D341Med (cell line): Measurements from ENCODE around the gene ASB3.
"Not testable (repeated sequence)": the region's sequence is repeated elsewhere in the genome, so short reads cannot be mapped to it uniquely, and the experiment has no call there.

ENCODE experiments used
- DNase-seq: peaks from one replicate; pipeline ENCODE4 v3.0.0; 2012; ENCODE audit warnings: low spot score

The ASB3 gene, protein sequence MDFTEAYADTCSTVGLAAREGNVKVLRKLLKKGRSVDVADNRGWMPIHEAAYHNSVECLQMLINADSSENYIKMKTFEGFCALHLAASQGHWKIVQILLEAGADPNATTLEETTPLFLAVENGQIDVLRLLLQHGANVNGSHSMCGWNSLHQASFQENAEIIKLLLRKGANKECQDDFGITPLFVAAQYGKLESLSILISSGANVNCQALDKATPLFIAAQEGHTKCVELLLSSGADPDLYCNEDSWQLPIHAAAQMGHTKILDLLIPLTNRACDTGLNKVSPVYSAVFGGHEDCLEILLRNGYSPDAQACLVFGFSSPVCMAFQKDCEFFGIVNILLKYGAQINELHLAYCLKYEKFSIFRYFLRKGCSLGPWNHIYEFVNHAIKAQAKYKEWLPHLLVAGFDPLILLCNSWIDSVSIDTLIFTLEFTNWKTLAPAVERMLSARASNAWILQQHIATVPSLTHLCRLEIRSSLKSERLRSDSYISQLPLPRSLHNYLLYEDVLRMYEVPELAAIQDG

DNA sequence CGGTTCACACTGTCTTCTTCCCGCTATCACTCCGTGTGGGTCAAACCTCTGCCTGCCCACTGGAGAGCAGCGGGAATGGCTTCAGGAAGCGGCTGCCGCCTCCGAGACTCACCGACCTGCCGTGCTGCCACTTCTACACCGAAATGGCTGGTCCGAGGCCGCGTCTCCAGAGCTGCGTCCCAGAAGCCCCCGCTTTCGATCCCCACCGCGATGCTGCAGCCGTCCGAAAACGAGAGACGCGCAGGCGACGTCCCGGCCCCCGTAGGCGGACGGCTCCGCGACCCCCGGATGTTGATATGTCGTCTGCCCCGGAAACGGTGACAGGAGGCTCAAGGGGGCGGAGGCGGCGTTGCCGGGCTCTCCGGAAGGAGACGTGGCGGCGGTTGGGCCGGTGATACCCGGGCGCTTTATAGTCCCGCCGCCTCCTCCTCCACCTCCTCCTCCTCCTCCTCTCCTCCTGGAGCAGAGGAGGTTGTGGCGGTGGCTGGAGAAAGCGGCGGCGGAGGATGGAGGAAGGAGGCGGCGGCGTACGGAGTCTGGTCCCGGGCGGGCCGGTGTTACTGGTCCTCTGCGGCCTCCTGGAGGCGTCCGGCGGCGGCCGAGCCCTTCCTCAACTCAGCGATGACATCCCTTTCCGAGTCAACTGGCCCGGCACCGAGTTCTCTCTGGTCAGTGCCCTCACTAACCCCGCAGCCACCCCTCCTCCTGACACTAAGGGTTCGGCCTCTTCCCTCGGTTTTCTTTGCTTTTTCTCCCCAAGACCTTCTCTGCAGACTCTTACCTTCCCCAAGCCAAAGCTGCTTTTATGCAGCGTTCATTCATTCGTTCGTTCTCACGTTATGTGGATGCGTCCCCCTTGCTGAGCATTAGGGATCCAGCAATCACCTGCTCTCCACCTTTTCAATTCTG is at the start of gene ASB3, which contains the start of gene ERLEC1:
TSS of gene ASB3 (minus strand) at position 249 of the 909 bp plus-strand sequence. CDS start 21,381 bp downstream, outside the sequence.
TSS of gene ERLEC1 (plus strand) at position 340 of the 909 bp plus-strand sequence. CDS start at position 507, 167 bp downstream.
- DNase-seq: peak; percentile 93

DNA sequence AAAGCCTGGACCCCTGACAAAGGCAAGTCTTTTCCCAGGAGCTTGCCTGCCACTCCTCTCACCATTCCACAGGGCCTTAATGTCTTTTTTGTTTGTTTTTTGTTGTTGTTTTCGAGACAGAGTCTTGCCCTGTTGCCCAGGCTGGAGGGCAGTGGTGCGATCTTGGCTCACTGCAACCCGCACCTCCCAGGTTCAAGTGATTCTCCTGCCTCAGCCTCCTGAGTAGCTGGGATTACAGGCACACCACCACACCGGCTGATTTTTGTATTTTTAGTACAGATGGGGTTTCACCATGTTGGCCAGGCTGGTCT is 43.2 kb upstream of the ASB3 start:
- DNase-seq: not testable (repeated sequence)

DNA sequence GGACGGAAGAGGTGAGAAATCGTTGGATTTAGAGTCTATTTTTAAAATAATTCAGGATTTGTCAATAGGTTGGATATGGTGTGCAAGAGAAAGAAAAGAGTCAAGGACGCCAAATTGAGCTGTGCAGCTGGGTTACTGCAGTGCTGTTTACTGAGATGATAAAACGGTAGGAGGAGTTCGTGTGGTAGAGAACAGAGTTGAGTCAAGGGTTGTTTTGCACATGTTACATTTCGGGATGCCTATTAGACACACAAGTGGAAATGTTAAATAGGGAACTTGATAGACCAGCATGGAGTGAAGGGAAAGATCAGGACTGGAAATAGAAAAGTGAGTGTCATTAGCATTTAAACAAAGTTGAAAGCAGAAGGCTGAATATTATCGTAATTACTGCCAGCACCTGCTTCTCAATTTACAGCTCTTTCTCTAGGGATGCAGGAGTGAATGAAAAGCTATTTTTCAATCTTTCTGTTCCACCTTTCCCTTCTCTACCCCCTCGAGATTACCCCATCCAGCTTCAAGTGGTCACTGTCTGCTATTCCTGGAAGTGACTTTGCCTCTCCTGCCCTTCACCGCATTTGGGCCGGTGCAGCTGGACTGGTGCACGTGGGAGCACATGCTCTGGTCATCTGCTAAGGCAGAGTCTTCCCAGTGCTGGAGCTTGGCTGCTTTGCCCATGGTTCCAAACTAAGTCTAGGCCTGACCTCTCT is 42.7 kb upstream of the ASB3 start:
- DNase-seq: no peak

GRCh38 chr2:53828331-53828730 is 41.6 kb upstream of the ASB3 start:
- no peak for DNase-seq

DNA sequence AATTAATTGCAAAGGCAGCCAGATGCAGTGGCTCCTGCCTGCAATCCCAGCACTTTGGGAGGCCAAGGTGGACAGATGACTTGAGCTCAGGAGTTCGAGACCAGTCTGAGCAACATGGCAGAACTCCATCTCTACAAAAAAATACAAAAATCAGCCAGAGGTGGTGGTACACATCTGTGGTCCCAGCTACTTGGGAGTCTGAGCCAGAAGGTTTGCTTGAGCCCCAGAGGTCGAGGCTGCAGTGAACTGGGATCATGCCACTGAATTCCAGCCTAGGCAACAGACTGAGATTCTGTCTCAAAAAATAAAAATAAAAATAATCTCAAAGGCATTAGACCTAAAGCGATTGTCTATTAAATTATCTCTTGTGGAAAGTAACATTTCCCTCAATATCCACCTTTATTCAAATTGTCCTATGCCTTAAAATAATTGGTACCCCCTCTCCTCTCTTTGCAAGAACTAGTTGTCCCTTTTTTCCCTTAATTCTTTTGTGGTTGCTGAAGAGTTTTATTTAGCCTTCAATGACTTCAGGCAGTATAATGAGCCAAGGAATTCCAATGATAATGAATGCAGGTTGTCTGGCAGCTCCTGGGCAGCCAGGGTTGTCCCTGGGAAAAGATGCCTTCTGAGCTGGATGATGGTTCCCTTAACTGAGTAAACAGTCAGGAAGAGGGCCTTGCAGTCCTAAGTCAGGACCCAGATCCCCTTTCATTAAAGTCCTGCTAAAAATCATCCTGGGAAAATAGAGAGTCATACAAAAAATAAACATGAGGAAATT is 40.8 kb upstream of the ASB3 start:
- no peak for DNase-seq

DNA sequence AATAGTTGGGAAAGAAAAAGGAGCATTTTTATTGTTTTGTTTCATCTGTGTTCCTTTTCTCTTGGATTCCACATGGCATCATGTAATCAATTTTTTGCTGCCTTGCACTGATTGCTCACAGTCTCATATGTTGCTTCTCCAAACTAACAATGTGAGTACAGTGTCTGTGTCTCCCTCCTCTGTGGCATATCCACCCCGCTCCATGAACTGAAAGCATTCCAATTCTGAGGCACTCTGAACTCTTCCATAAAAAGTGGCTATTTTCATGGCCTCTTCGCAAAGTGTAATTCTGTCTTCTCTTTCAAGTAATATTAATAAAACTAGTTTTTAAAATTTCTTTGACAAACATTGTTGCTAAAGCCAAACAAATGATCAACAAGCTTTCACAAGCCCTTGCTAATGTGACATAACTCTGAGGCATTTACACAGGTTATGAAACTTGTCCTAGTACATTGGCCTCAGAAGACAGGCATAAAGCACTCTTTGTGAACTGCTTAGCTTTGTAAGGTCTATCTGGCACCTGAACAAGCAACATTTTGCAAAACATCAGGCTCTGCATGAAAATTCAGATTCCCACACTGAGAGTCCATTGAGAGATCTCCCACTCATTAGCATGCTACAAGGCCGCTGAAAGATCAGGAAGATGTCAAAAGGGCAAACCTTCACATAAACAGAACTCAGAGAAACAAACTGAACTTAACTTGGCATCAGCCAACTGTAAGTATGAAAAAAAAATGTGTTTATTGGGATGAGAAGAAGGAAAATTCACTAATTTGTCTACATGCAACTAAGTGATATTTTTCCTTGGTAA is 40.0 kb upstream of the ASB3 start:
- no peak for DNase-seq

DNA sequence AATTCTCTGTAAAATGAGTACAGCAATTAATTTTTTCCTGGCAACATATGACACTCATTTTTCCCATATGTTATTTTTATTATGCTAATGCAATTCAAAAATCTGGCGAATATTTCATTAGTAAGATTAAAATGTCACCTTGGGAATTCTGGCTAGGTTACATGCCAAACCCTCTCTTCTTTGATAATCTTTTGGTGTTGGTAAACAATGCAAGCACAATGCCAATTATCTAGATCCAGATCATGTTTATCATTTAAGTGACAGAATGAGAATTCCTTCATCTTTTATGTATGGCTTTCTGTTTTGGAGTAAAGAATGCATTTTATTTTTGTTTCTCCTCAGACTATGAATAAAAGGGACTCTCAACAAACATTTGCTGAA is 39.3 kb upstream of the ASB3 start:
- DNase-seq: no peak

DNA sequence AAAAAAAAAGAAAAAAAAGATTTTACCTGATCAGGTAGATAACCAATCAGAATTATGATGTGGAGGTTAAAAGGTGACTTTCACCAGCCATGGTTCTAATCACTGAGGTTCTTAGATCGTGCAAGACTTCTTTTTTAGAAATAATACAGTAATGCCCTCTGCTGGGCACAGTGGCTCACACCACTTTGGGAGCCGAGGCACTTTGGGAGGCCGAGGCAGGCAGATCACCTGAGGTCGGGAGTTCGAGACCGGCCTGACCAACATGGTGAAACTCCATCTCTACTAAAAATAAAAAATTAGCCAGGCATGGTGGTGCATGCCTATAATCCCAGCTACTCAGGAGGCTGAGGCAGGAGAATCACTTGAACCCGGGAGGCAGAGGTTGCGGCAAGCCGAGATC is 36.9 kb upstream of the ASB3 start:
- DNase-seq: not testable (repeated sequence)

GRCh38 chr2:53821810-53822209 is 35.1 kb upstream of the ASB3 start:
- DNase-seq: no peak

GRCh38 chr2:53820711-53821110 is 34.0 kb upstream of the ASB3 start:
- no peak for DNase-seq

DNA sequence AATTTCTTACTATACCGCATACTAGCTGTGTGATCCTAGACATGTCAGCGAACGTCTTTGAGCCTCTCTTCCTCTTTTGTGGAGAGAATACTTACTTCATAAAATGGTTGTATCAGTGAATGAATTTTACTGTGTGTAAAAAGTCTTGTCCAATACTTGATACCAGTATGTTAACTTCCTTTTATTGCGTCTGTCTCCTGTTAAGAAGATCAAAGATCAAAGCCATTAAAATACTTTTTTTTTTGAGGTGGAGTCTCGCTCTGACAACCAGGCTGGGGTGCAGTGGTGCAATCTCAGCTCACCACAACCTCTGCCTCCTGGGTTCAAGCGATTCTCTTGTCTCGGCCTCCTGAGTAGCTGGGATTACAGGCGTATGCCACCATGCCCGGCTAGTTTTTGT is 33.3 kb upstream of the ASB3 start:
- no peak for DNase-seq

DNA sequence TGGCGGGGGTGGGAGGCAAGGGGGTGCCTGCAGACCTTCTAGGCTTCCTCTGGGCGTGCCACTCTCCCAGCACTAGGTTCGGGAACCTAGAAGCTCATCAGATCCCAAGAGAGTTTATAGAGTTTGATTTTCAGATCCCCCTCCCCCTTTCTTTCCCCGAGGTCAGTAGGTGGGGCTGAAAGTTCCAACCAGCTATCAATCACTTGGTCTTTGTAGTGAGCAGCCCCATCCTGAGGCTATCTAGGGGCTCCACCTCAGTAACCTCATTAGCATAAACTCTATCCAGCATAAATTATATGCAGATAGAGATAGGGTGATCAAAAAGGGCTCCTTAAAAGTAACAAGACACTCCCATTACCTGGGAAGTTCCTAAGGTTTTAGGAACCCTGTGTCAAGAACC is 32.9 kb upstream of the ASB3 start:
- no peak for DNase-seq

DNA sequence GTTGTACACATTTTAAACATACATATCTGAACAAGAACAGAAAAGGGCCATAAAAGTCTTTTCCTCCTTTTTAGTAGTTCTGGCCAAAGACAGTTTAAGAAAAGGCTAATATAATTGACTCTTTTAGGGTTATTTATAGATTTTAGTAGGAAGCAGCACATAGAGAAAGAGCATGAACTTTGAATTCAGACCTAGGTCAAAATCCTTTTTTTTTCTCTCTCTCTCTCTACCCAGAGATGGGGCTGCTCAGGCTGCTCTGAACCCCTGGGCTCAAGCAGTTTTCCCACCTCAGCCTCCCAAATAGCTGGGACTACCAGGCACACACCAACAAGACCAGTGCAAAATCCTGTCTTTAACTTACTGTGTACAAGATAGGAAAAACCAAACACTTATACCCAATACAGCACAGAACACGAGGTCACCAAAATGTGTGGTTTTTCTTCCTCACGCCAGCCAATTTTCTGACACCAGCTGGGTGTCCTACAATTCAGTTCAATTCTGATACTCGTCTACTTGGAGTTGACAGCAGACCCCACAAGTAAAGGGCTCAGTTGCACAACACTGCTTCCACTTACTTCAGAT is 32.2 kb upstream of the ASB3 start:
- DNase-seq: no peak

DNA sequence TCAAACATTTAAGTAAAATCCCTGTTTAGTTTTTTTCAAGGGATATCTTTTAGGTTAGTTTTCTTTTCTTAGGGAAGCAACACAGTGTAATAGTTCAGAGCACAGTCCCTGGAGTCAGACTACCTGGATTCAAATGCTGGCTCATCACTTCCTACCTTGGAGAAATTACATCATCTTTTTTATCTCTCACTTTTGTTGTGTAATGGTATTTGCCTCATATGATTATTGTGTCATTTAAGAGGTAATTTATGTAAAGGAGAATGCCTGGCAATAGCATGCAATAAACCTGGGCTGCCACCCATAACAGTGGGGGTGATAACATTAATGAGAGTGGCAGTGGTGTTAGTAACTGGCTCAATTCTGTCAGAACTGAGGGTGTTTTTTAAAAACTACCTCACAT is 26.4 kb upstream of the ASB3 start:
- no peak for DNase-seq

- DNase-seq: no peak
Measured at GRCh38 chr2:53811601-53812000, 24.8 kb upstream of the ASB3 start.

DNA sequence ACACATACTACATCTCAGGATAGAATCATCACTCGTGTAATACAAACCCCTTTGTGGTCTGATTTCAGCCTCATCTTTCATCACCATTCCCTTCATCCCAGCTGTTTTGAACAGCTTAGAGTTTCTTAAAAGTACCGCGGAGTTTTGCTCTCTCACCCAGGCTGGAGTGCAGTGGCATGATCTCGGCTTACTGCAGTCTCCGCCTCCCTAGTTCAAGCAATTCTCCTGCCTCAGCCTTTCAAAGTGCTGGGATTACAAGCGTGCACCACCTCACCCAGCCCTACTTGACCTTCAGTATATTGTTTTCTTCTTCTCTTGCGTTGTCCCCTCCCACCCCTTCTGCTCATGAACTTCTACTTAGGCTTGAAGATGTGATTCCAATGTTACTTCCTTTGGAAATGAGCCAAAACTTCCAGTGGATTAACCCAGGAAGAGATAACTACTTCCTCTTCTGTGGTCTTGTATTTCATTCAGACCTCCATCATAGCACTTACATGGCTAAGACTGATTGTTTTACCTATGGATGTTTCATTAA is 15.9 kb upstream of the ASB3 start:
- DNase-seq: no peak

DNA sequence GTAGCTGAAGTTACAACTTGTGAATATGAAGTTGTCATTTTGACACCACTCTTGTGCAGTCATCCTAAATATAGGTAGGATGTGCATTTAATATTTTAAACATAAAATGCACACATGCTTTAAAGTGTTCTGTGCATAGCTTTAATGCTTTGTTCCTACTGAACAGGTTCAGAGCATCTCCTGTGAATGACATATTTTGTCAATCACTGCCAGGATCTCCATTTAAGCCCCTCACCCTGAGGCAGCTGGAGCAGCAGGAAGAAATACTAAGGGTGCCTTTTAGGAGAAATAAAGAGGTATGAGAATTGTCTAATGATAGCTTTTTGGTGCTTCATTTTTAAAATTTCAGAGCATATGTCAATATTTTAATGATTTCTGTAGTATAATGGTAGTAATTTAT is 14.8 kb upstream of the ASB3 start:
- DNase-seq: no peak

GRCh38 chr2:53793821-53794220 is 7.1 kb upstream of the ASB3 start:
- no peak for DNase-seq

GRCh38 chr2:53793261-53793660 is 6.5 kb upstream of the ASB3 start:
- no peak for DNase-seq
